SK-N-SH (cell line): ENCODE measurements around the gene SCAMP5. TPM values are rescaled to one million over a fixed set of nuclear protein-coding genes. Genes with fewer than 3 reads are reported as not detected.

Source experiments
- CTCF ChIA-PET: fragments of 300-600, 350-600 bp; formaldehyde crosslinking; extraction: SDS; loops from one replicate; lab custom pipeline; 2021; lab: Yijun Ruan, JAX
- POLR2A ChIA-PET: fragments of 350-600 bp; sonication (Branson Sonifier 250); formaldehyde crosslinking; extraction: SDS; loops from one replicate; lab custom pipeline; 2020; ENCODE audit warnings: antibody characterized with exemption, inconsistent platforms; lab: Yijun Ruan, JAX
- DNase-seq: peaks from one replicate; pipeline ENCODE4 v3.0.0; 2012
- H2AFZ ChIP-seq: fragments of 200-600 bp; sonication (generic); 2 replicates; pipeline ENCODE4 v1.8.1; 2016; ENCODE audit warnings: antibody characterized with exemption, mild to moderate bottlenecking, low read depth
- H3F3A ChIP-seq: fragments of 200-600 bp; sonication (generic); replicated peaks from 2 replicates; pipeline ENCODE3; 2016; ENCODE audit warnings: antibody characterized with exemption, mild to moderate bottlenecking; ENCODE audit not compliant: insufficient read depth
- H3K27ac ChIP-seq, 2 experiments: fragments of 200-500 bp in 1 of 2; fragments of 200-600 bp in 1 of 2; sonication (Bioruptor generic) in 1 of 2; sonication (generic), shearing (Covaris generic) in 1 of 2; 2 replicates each; pipeline versions ENCODE4 v1.5.1 to v1.6.1; 2014 to 2016; ENCODE audit warnings: low read depth in 2 of 2, inconsistent platforms in 1 of 2, low read length in 1 of 2, mild to moderate bottlenecking in 1 of 2, mixed read lengths in 1 of 2
- H3K27me3 ChIP-seq: fragments of 200-600 bp; sonication (generic), shearing (Covaris generic); 2 replicates; pipeline ENCODE4 v1.6.1; 2016; ENCODE audit warnings: mixed run types; ENCODE audit not compliant: insufficient read depth
- H3K36me3 ChIP-seq, 2 experiments: fragments of 200-500 bp in 1 of 2; fragments of 200-600 bp in 1 of 2; sonication (Bioruptor generic) in 1 of 2; sonication (generic) in 1 of 2; replicated peaks in 1 of 2; 2 replicates each; pipeline versions ENCODE3 to v1.5.1; 2014 to 2016; ENCODE audit warnings: low read length in 1 of 2, mild to moderate bottlenecking in 1 of 2; ENCODE audit not compliant: insufficient read depth in 2 of 2, control insufficient read depth in 1 of 2
- H3K4me1 ChIP-seq, 2 experiments: fragments of 200-500 bp in 1 of 2; fragments of 200-600 bp in 1 of 2; sonication (Bioruptor generic) in 1 of 2; sonication (generic), shearing (Covaris generic) in 1 of 2; 2 replicates each; pipeline versions ENCODE4 v1.5.1 to v1.6.1; 2014 to 2016; ENCODE audit warnings: low read depth in 1 of 2, low read length in 1 of 2, mixed run types in 1 of 2; ENCODE audit not compliant: insufficient read depth in 2 of 2, control insufficient read depth in 1 of 2
- H3K4me2 ChIP-seq: fragments of 200-600 bp; sonication (generic), shearing (Covaris generic); 2 replicates; pipeline ENCODE4 v1.6.1; 2017; ENCODE audit warnings: mixed run types
- H3K4me3 ChIP-seq, 2 experiments: fragments of 200-500 bp in 1 of 2; fragments of 200-600 bp in 1 of 2; sonication (Bioruptor generic) in 1 of 2; sonication (generic), shearing (Covaris generic) in 1 of 2; 2 replicates each; pipeline versions ENCODE4 v1.5.1 to v1.8.1; 2014 to 2016; ENCODE audit warnings: low read depth in 2 of 2, inconsistent platforms in 1 of 2, low read length in 1 of 2, mild to moderate bottlenecking in 1 of 2, mixed read lengths in 1 of 2, moderate library complexity in 1 of 2
- H3K79me2 ChIP-seq: fragments of 200-600 bp; sonication (generic); 2 replicates; pipeline ENCODE4 v1.8.1; 2017; ENCODE audit warnings: mild to moderate bottlenecking; ENCODE audit not compliant: insufficient read depth
- H3K9ac ChIP-seq: fragments of 200-600 bp; sonication (generic); 2 replicates; pipeline ENCODE4 v1.6.1; 2017; ENCODE audit warnings: mixed run types
- H3K9me2 ChIP-seq: fragments of 200-600 bp; sonication (generic); 2 replicates; pipeline ENCODE4 v1.6.1; 2017; ENCODE audit warnings: mixed run types
- H3K9me3 ChIP-seq: fragments of 200-600 bp; sonication (generic); 2 replicates; pipeline ENCODE4 v1.6.1; 2017; ENCODE audit warnings: mixed run types, mild to moderate bottlenecking, moderate library complexity
- H4K20me1 ChIP-seq: fragments of 200-600 bp; sonication (generic); 2 replicates; pipeline ENCODE4 v1.6.1; 2017; ENCODE audit warnings: mild to moderate bottlenecking, mixed run types; ENCODE audit not compliant: insufficient read depth
- CHD2 ChIP-seq: fragments of 150-350 bp; IDR thresholded peaks from 2 replicates; pipeline ENCODE4 v1.6.1; 2018; ENCODE audit warnings: low read length; ENCODE audit not compliant: partially characterized antibody
- CTCF ChIP-seq: fragments of 200-600 bp; sonication (generic); IDR thresholded peaks from 2 replicates; pipeline ENCODE4 v1.6.1; 2017; ENCODE audit warnings: antibody characterized with exemption, mild to moderate bottlenecking, moderate library complexity
- ELF1 ChIP-seq: IDR thresholded peaks from 2 replicates; pipeline ENCODE4 v1.4.0; 2012
- FOXJ3 ChIP-seq: sonication (generic); formaldehyde crosslinking; IDR thresholded peaks from 2 replicates; pipeline ENCODE4 v1.5.1; 2020; ENCODE audit warnings: mild to moderate bottlenecking, missing genetic modification reagents
- JUND ChIP-seq: IDR thresholded peaks from 2 replicates; pipeline ENCODE4 v1.4.0; 2012
- MAX ChIP-seq: IDR thresholded peaks from 2 replicates; pipeline ENCODE4 v1.4.0; 2012; ENCODE audit warnings: low read depth
- MXI1 ChIP-seq: IDR thresholded peaks from 2 replicates; pipeline ENCODE4 v1.6.1; 2012; ENCODE audit warnings: mild to moderate bottlenecking, low read depth, low read length, improper control_type of control experiment
- NFIC ChIP-seq: IDR thresholded peaks from 2 replicates; pipeline ENCODE4 v1.4.0; 2012; ENCODE audit warnings: borderline replicate concordance
- NRF1 ChIP-seq: IDR thresholded peaks from 2 replicates; pipeline ENCODE4 v1.6.1; 2012; ENCODE audit warnings: low read depth, mild to moderate bottlenecking, low read length
- PBX3 ChIP-seq: IDR thresholded peaks from 2 replicates; pipeline ENCODE4; 2012
- RAD21 ChIP-seq: IDR thresholded peaks from 2 replicates; pipeline ENCODE4 v1.6.1; 2012; ENCODE audit warnings: mild to moderate bottlenecking, low read length
- RCOR1 ChIP-seq: fragments of 150-350 bp; IDR thresholded peaks from 2 replicates; pipeline ENCODE4 v1.6.1; 2017; ENCODE audit warnings: antibody characterized with exemption, low read length
- RFX5 ChIP-seq: IDR thresholded peaks from 2 replicates; pipeline ENCODE4 v1.6.1; 2012; ENCODE audit warnings: mild to moderate bottlenecking, improper control_type of control experiment, low read length
- SMC3 ChIP-seq: IDR thresholded peaks from 2 replicates; pipeline ENCODE4 v1.6.1; 2012; ENCODE audit warnings: low read depth, low read length, improper control_type of control experiment
- TCF12 ChIP-seq: IDR thresholded peaks from 2 replicates; pipeline ENCODE4 v1.4.0; 2012
- TEAD4 ChIP-seq: IDR thresholded peaks from 2 replicates; pipeline ENCODE4 v1.4.0; 2012; ENCODE audit warnings: mild to moderate bottlenecking, borderline replicate concordance; ENCODE audit not compliant: insufficient read depth
- USF1 ChIP-seq: IDR thresholded peaks from 2 replicates; pipeline ENCODE4 v1.4.0; 2012; ENCODE audit warnings: low read depth, borderline replicate concordance
- USF2 ChIP-seq: fragments of 150-350 bp; IDR thresholded peaks from 2 replicates; pipeline ENCODE4 v1.6.1; 2017; ENCODE audit warnings: antibody characterized with exemption, low read length, low read depth, borderline replicate concordance
- YY1 ChIP-seq: IDR thresholded peaks from 2 replicates; pipeline ENCODE4 v1.4.0; 2012; ENCODE audit warnings: low read depth, mild to moderate bottlenecking
- ZBTB33 ChIP-seq: IDR thresholded peaks from 2 replicates; pipeline ENCODE4 v1.4.0; 2012; ENCODE audit warnings: low read depth, borderline replicate concordance
- WGBS: methylation state at CpG from one replicate; pipeline ENCODE4 v1.1.6; 2017; ENCODE audit warnings: low lambda C conversion rate; 5-methylcytosine and 5-hydroxymethylcytosine counted together
- polyA plus RNA-seq, 3 experiments: library from polyadenylated mRNA; depleted of rRNA; stranded (reverse); fragments of >200 nt; gene quantifications; 2 replicates each; pipeline ENCODE4 v1.2.3, GENCODE V29; 2012

The SCAMP5 gene
- polyA plus RNA-seq, 1 of the 3 experiments (the other 2 are of a cell fraction), result 27.9 TPM

GRCh38 chr15:74955796-74956647 lies 39.3 kb upstream of the SCAMP5 start:
- Histone ChIP-seq H3K27me3 (no peaks in the 10 kb centered on the region; the same call in 1 of the 2 replicates), H2AFZ (peak overlapping the region; percentile 96; the same call in 1 of the 2 replicates), H3K4me3 (peak overlapping the region; percentile 54 to 64), H3K4me1 (peaks cover 0 to 37% of the 10 kb centered on the region in 2 experiments; a peak in 1 of 4 replicates), H3K4me2 (peak overlapping the region; percentile 90), H3K9ac (peak overlapping the region; percentile 54; the same call in 1 of the 2 replicates), H3K9me2 (no peaks in the 10 kb centered on the region), H3K36me3 (no peaks in the 10 kb centered on the region), H3K27ac (peak overlapping the region in 1 of 2 experiments; percentile 98; a peak in 2 of 4 replicates), H3K79me2 (no peaks in the 10 kb centered on the region), H3F3A (no peaks in the 10 kb centered on the region), H4K20me1 (no peaks in the 10 kb centered on the region), H3K9me3 (no peaks in the 10 kb centered on the region)
- 52% methylated on average over 39 of the region's 88 CpGs for WGBS
- peak; percentile 78 for DNase-seq
- POLR2A ChIA-PET, result interaction anchor here (0.7 to 5.5 kb wide), 7 partner anchors 22 to 243 kb away, joined by 3 to 47 read pairs (median 5); partner anchors contain the start of gene SCAMP5
- TF ChIP-seq SMC3, result peak; percentile 36; the same call in 1 of the 2 replicates
- TF ChIP-seq MXI1, result peak; percentile 93
- TF ChIP-seq PBX3, result no peak
- TF ChIP-seq TCF12, result no peak
- no peak for TF ChIP-seq RCOR1
- TF ChIP-seq JUND, result no peak
- TF ChIP-seq TEAD4, result no peak
- peak; percentile 86 for TF ChIP-seq USF1
- peak; percentile 51; the same call in 1 of the 2 replicates for TF ChIP-seq USF2
- peak; percentile 42 for TF ChIP-seq CTCF
- TF ChIP-seq ELF1, result no peak
- TF ChIP-seq YY1, result peak; percentile 60; the same call in 1 of the 2 replicates
- no peak for TF ChIP-seq NRF1
- TF ChIP-seq FOXJ3, result 0 out of 2 replicates have a peak, but pooled peaks have one; percentile 26
- TF ChIP-seq NFIC, result no peak
- TF ChIP-seq ZBTB33, result no peak
- peak; percentile 49 for TF ChIP-seq RAD21
- TF ChIP-seq MAX, result peak; percentile 98
- peak; percentile 22 for TF ChIP-seq CHD2
- no peak for TF ChIP-seq RFX5
- TF ChIP-seq, all 33 proteins: peak for 10
- CTCF ChIA-PET, result interaction anchor here (0.7 to 5.6 kb wide), 23 partner anchors 20 to 324 kb away, joined by 3 to 36 read pairs (median 4); partner anchors contain the start of genes FAM219B and SCAMP5
